Upper lobe of left lung (tissue), 4 donors: ENCODE data around the gene MPC1.
"Not testable (repeated sequence)": the region's sequence is repeated elsewhere in the genome, so short reads cannot be mapped to it uniquely, and the experiment has no call there.

ENCODE experiments used
- EP300 ChIP-seq, 4 donors: sonication (generic); formaldehyde crosslinking; IDR thresholded peaks; one replicate each; pipeline ENCODE4 v1.5.1; 2017; ENCODE audit warnings: antibody characterized with exemption in 4 of 4, control low read depth in 2 of 4
- POLR2A ChIP-seq, 4 donors: fragments of 450-650 bp; IDR thresholded peaks; one replicate each; pipeline ENCODE4 v1.5.1; 2016 to 2017; ENCODE audit warnings: antibody characterized with exemption in 4 of 4, mild to moderate bottlenecking in 2 of 4
- POLR2AphosphoS5 ChIP-seq, 2 donors: sonication (generic); formaldehyde crosslinking; IDR thresholded peaks; one replicate each; pipeline ENCODE4 v1.5.1; 2017; ENCODE audit warnings: antibody characterized with exemption in 2 of 2
- TF ChIP-seq, protein P1 (sequence below), 6 experiments: fragments of 450-650 bp in 4 of 6; fragments of 200-600 bp in 2 of 6; sonication (generic) in 2 of 6; IDR thresholded peaks; one replicate each; pipeline ENCODE4 v1.5.1; 2016 to 2019; ENCODE audit warnings: antibody characterized with exemption in 6 of 6

- TF ChIP-seq, protein P1, sequence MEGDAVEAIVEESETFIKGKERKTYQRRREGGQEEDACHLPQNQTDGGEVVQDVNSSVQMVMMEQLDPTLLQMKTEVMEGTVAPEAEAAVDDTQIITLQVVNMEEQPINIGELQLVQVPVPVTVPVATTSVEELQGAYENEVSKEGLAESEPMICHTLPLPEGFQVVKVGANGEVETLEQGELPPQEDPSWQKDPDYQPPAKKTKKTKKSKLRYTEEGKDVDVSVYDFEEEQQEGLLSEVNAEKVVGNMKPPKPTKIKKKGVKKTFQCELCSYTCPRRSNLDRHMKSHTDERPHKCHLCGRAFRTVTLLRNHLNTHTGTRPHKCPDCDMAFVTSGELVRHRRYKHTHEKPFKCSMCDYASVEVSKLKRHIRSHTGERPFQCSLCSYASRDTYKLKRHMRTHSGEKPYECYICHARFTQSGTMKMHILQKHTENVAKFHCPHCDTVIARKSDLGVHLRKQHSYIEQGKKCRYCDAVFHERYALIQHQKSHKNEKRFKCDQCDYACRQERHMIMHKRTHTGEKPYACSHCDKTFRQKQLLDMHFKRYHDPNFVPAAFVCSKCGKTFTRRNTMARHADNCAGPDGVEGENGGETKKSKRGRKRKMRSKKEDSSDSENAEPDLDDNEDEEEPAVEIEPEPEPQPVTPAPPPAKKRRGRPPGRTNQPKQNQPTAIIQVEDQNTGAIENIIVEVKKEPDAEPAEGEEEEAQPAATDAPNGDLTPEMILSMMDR (IDR thresholded peaks at IDR 0.05): not testable (repeated sequence)
- TF ChIP-seq POLR2A, POLR2AphosphoS5, EP300 (IDR thresholded peaks at IDR 0.05): not testable (repeated sequence)
Observed at GRCh38 chr6:166362427-166362826, 20.3 kb downstream of the MPC1 start.
